Activated effector memory CD4-positive, alpha-beta T cell treated with Interleukin-2 at 50 U/mL for 16 hours (primary cell): ENCODE data around the gene ABL1.

ENCODE experiments used
- DNase-seq: peaks from one replicate; pipeline ENCODE4 v3.0.0-alpha.2; 2020

Gene ABL1

DNA sequence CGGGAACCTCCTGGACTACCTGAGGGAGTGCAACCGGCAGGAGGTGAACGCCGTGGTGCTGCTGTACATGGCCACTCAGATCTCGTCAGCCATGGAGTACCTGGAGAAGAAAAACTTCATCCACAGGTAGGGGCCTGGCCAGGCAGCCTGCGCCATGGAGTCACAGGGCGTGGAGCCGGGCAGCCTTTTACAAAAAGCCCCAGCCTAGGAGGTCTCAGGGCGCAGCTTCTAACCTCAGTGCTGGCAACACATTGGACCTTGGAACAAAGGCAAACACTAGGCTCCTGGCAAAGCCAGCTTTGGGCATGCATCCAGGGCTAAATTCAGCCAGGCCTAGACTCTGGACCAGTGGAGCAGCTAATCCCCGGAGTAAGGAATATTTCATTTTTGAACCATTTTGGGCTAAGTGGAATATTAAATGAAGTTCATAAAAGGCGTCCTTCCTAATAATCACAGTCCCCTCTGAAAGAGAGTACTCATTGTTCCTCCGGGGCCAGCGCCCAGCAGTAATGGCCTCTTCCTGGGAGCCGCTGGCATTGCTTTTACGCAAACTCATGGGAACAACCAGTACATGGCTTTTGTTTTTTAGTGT lies 38.0 kb downstream of the ABL1 start:
- no peak for DNase-seq

DNA sequence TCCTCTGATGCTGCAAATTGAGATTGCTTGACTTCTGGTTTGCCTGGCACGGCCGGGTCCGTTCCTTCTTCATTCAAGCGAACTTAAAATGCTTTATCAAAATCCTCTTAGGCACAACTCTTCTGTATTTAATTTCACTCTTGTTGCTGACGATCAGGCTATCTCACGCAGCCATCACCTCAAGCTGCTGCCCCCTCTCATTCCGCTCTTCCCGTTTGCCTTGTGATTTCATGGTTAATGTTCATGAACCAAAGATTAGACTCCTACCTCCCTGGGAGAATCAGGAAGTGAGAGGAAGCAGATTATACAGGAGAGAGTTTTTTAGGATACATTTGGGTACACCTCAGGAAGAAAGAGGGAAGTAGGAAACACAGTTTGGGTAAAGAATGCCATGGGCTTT lies 38.9 kb downstream of the ABL1 start:
- no peak for DNase-seq

- DNase-seq = no peak
Measured at GRCh38 chr9:130874783-130875182, 39.7 kb downstream of the ABL1 start.

DNA sequence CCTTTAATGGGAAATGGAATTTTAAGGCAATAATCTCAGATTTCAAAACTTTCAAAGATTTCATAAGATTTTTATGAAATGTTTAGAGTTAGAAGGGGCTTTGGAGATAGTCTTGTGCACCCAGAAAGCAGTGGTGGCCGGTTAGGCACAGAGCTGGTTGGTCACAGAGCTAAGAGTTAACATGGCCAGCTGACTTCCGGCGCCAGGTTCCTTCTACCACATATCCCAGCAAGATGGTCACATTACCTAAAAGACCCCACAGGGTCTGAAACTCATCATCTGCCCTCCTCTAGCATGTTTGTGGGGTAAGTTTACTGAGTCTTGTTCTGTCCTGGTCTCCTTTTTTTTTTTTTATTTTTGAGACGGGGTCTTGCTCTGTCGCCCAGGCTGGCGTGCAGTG lies 42.2 kb downstream of the ABL1 start:
- DNase-seq = no peak

DNA sequence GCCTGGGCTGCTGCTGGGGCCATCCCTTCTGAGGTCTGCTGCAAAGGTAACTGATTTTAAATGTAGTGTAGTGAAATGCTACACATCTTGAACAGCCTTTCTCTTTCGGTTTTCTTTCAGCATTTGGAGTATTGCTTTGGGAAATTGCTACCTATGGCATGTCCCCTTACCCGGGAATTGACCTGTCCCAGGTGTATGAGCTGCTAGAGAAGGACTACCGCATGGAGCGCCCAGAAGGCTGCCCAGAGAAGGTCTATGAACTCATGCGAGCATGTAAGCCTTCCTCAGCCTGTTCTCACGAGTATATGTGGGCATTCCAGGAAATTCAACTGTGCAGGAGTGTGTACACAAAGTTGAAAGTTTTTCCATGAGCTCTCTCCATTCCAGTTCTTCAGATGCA lies 43.2 kb downstream of the ABL1 start:
- DNase-seq = no peak

GRCh38 chr9:130879863-130880411 lies 44.9 kb downstream of the ABL1 start:
- DNase-seq = no peak

DNA sequence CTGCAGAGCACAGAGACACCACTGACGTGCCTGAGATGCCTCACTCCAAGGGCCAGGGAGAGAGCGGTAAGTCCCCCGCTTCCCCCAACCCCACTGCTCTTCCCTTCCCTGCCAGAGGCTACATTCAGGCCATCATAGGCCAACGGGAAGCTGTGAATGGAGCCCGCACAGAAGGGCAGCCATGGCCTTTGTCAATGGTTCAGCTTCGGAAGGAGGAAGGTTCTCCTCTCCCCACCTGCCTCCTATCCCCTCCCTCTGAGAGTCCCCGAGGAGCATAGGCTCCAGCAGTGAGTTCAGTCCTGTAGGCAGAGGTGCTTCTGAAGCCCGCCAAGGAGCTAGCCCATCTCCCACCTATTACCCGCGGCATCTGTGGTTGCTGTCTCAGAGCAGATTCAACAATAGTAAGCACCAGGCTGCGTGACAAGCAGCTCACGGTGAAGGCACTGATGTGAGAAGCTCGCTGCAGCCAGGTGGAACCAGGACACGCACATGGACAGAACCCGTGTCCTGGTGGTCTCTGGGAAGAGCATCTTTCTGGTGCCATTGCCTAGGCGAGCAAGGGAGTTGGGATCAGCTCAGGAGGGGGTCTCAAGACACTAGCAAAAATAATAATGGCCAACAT lies 45.7 kb downstream of the ABL1 start:
- DNase-seq = no peak

DNA sequence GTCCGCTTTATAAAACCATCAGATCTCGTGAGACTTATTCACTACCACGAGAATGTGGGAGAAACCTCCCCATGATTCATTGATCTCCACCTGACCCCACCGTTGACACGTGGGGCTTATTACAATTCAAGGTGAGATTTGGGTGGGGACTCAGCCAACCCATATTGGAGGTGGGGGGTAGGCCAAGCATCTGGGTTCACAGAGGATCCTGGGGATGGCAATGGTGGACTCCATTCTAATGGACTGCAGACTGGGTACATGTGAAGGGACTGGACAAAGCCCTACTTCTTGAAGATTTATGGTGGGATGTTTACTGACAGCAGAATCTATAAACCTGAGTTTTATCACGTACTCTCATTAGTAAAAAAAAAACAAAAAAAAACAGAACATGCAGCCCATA lies 46.5 kb downstream of the ABL1 start:
- no peak for DNase-seq

- no peak for DNase-seq
Measured at GRCh38 chr9:130882696-130883225, 47.7 kb downstream of the ABL1 start.

GRCh38 chr9:130883479-130883878 lies 48.4 kb downstream of the ABL1 start:
- DNase-seq = no peak

DNA sequence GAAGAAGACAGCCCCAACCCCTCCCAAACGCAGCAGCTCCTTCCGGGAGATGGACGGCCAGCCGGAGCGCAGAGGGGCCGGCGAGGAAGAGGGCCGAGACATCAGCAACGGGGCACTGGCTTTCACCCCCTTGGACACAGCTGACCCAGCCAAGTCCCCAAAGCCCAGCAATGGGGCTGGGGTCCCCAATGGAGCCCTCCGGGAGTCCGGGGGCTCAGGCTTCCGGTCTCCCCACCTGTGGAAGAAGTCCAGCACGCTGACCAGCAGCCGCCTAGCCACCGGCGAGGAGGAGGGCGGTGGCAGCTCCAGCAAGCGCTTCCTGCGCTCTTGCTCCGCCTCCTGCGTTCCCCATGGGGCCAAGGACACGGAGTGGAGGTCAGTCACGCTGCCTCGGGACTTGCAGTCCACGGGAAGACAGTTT lies 49.1 kb downstream of the ABL1 start:
- DNase-seq = no peak

DNA sequence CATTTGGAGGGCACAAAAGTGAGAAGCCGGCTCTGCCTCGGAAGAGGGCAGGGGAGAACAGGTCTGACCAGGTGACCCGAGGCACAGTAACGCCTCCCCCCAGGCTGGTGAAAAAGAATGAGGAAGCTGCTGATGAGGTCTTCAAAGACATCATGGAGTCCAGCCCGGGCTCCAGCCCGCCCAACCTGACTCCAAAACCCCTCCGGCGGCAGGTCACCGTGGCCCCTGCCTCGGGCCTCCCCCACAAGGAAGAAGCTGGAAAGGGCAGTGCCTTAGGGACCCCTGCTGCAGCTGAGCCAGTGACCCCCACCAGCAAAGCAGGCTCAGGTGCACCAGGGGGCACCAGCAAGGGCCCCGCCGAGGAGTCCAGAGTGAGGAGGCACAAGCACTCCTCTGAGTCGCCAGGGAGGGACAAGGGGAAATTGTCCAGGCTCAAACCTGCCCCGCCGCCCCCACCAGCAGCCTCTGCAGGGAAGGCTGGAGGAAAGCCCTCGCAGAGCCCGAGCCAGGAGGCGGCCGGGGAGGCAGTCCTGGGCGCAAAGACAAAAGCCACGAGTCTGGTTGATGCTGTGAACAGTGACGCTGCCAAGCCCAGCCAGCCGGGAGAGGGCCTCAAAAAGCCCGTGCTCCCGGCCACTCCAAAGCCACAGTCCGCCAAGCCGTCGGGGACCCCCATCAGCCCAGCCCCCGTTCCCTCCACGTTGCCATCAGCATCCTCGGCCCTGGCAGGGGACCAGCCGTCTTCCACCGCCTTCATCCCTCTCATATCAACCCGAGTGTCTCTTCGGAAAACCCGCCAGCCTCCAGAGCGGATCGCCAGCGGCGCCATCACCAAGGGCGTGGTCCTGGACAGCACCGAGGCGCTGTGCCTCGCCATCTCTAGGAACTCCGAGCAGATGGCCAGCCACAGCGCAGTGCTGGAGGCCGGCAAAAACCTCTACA lies 49.8 kb downstream of the ABL1 start:
- no peak for DNase-seq

GRCh38 chr9:130885484-130886375 lies 50.7 kb downstream of the ABL1 start:
- no peak for DNase-seq

- DNase-seq = no peak
Measured at GRCh38 chr9:130886981-130887380, 51.9 kb downstream of the ABL1 start.

DNA sequence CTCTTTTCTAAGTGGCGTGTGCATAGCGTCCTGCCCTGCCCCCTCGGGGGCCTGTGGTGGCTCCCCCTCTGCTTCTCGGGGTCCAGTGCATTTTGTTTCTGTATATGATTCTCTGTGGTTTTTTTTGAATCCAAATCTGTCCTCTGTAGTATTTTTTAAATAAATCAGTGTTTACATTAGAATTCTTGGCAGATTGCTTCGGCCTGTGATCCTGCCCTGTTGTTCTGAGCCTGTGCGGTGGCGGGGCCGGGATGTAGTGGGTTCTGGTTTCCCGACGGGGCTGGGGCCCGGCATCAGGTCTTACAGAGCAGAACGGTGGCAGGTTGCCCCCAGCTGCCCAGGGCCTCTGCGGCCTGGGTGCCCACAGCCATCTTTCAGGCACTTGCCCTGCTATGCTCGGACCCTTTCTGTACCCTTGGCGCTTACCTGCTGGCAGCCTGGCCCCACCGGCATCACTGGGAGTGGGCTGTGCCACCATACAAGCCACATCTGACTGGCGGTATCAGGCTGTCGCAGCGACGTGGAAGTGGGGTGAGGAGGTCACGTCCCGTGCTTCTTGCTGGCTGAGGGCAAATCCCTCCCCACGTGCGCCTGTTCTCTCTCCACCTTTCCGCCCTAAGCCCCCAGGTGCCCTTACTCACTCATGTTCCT lies 52.6 kb downstream of the ABL1 start:
- DNase-seq = no peak

DNA sequence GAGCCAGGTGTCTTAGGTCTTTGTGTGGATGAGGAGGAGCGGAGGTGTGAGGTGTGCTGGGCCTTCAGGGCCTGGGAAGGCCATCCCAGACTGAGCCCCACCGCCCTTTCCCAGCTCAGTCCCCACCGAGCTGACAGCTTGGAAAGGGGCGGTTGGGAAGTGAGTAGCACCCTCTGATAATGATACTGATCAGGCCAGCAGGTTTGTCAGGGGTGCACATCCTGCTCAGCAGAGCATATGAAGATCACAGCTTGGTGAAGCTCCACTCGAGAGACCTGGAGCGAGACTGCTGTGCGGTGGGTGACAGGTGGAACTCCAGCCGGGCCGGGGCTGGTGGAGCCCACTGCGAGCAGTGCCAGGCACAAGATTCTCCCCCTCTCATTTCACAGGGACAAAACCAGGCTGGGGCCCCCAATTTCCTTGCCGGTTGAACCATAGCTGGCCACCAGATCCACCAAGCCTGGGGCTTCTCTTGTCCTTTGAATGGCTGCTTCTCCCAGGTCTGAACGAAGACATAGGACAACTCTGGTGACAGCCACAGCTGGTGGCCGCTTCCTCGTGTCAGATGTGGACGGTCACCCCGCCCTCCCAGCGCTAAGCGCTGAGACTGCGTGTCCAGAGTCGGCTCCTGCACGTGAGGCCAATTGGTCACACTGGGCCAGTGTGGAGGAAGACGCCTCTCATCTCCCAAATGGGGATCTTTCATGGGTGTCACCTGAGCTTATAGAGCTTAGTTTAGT lies 53.3 kb downstream of the ABL1 start:
- no peak for DNase-seq

GRCh38 chr9:130890124-130890523 lies 55.1 kb downstream of the ABL1 start:
- DNase-seq = no peak

DNA sequence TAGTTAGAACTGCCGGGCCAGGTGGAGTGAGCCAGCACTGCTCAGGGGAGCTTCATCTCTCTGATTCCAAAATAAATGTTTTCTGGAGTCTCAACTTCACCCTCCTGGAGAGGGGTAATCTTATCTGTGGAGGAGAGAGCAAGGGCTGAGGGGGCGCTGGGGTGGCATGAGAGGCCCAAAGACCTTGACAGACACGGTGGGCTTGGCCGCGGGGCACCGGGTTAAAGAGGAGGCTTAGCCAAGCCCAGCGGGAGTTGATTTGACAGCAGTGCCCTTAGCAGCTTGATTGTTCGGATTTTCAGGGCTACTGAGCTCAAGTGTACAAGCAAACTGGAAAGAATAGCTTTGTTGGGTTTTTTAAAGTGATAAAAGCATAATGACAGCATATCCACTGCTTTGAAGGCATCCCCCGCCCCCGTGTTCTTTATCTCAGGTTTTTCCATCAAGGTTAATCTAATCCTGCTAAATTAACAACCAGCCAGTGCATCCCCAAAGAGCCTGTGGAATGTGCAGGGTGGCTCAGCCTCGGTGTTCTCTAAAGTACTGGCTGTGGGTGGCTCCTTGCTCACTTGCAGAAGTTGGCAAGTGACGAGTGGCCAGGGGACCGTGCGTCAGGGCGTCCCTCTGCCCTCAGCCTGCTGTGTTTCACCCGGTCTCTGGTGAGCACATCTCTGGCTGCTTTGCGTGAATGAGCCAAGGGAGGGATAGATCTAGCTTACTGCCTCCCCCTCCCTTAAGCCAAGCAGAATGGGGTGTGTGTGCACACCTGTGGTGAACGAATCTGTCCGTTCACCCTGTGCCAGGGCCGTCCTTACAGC lies 56.0 kb downstream of the ABL1 start:
- DNase-seq = no peak

- no peak for DNase-seq
Measured at GRCh38 chr9:130891688-130892476, 56.8 kb downstream of the ABL1 start.
